NB4 (cell line): ENCODE results near the gene GRIK4.
A peak's percentile ranks its signal among the peaks of the same experiment; 100 is the strongest.

Experiments
- MYC ChIP-seq: IDR thresholded peaks from 2 replicates; pipeline ENCODE4 v1.6.1; 2011; ENCODE audit warnings: low read depth, low read length
- POLR2A ChIP-seq: IDR thresholded peaks from 2 replicates; pipeline ENCODE4 v1.6.1; 2011; ENCODE audit warnings: mild to moderate bottlenecking; ENCODE audit not compliant: insufficient read length; ENCODE audit errors: extremely low read depth
- TF ChIP-seq, protein P1 (sequence below): IDR thresholded peaks from one replicate; pipeline ENCODE4 v1.5.1; 2012; ENCODE audit warnings: low read depth, low read length
- TF ChIP-seq, protein P2 (sequence below): IDR thresholded peaks from 2 replicates; pipeline ENCODE4 v1.6.1; 2011; ENCODE audit warnings: low read depth, low read length

DNA sequence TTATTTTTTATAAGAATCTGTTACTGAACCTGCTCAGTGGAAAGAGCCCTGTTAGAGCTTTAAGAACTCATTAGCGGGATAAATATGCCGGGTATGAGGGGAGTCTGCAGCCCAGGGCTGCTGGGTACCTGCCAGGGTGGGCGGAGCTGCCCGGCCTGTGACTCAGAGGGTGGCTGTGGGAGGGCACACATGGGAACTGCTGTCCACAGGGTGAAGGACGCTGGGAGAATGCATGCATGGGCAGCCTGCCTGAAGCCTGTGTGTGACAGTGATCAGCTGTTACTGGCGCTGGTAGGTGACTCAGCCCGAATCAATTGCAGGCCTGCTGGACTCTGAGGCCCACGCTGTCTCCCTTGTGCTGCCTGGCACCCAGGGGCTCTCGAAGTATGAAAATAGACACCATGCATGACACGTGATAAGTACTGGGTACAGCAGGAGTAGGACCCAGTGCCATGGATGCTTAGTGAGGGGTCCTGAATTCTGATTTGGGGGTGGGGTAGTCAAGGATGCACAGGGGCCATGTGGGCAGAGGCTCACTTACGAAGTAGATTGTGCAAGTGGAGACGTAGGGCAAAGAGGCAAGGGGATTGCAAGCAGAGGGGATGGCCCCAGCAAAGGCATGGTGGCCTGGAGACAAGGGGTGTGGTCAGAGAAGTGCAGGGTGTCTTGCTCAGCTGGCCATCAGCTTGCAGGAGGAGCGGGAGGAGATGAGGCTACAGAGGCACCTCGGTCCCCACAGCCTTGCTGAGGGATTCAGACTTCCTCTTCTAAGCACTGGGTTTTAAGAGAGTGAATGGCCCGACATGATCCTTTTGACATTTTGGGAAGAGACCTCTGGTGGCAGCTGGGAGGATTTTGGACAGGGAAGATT lies 36.5 kb downstream of the GRIK4 start:
- TF ChIP-seq, protein P1, sequence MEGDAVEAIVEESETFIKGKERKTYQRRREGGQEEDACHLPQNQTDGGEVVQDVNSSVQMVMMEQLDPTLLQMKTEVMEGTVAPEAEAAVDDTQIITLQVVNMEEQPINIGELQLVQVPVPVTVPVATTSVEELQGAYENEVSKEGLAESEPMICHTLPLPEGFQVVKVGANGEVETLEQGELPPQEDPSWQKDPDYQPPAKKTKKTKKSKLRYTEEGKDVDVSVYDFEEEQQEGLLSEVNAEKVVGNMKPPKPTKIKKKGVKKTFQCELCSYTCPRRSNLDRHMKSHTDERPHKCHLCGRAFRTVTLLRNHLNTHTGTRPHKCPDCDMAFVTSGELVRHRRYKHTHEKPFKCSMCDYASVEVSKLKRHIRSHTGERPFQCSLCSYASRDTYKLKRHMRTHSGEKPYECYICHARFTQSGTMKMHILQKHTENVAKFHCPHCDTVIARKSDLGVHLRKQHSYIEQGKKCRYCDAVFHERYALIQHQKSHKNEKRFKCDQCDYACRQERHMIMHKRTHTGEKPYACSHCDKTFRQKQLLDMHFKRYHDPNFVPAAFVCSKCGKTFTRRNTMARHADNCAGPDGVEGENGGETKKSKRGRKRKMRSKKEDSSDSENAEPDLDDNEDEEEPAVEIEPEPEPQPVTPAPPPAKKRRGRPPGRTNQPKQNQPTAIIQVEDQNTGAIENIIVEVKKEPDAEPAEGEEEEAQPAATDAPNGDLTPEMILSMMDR: peak; percentile 20
- TF ChIP-seq POLR2A (no peak), MYC (no peak)
- TF ChIP-seq, protein P2, sequence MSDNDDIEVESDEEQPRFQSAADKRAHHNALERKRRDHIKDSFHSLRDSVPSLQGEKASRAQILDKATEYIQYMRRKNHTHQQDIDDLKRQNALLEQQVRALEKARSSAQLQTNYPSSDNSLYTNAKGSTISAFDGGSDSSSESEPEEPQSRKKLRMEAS: no peak
